ES-I3 (cell line): ENCODE data around the gene ILF3.

Experiments used
- H3K36me3 ChIP-seq: 2 replicates; pipeline ENCODE4 v1.6.1; 2013; ENCODE audit warnings: mild to moderate bottlenecking, low read length, control low read depth, moderate library complexity; ENCODE audit not compliant: insufficient read depth
- H3K4me1 ChIP-seq: 2 replicates; pipeline ENCODE4 v1.6.1; 2013; ENCODE audit warnings: mild to moderate bottlenecking, control low read depth, low read length; ENCODE audit not compliant: insufficient read depth
- H3K9ac ChIP-seq: 2 replicates; pipeline ENCODE4 v1.6.1; 2013; ENCODE audit warnings: low read depth, mild to moderate bottlenecking, low read length, moderate library complexity
- H3K9me3 ChIP-seq: 2 replicates; pipeline ENCODE4 v1.6.1; 2013; ENCODE audit warnings: mild to moderate bottlenecking, low read length, moderate library complexity; ENCODE audit not compliant: control insufficient read depth, insufficient read depth

ILF3 gene

GRCh38 chr19:10653732-10654609 lies at the start of gene ILF3:
TSS of gene ILF3 (plus strand) at chr19:10654346. CDS start at chr19:10670606, 16,260 bp downstream.
- Histone ChIP-seq H3K9ac (peak within 1 kb of the TSS; percentile 98), H3K36me3 (peaks cover 12% of the 10 kb centered on the region; the same call in 1 of the 2 replicates), H3K9me3 (no peaks in the 10 kb centered on the region), H3K4me1 (peaks cover 3% of the 10 kb centered on the region; the same call in 1 of the 2 replicates)

- Histone ChIP-seq H3K36me3 (no peaks in the 10 kb centered on the region), H3K4me1 (peaks cover 11% of the 10 kb centered on the region), H3K9me3 (peaks cover 3% of the 10 kb centered on the region; the same call in 1 of the 2 replicates), H3K9ac (no peak overlapping the region)
Observed at GRCh38 chr19:10604460-10604980, 49.6 kb upstream of the ILF3 start.

GRCh38 chr19:10611907-10612306 lies 42.2 kb upstream of the ILF3 start:
- Histone ChIP-seq H3K36me3 (no peaks in the 10 kb centered on the region), H3K4me1 (no peaks in the 10 kb centered on the region), H3K9ac (no peak overlapping the region), H3K9me3 (no peaks in the 10 kb centered on the region)

GRCh38 chr19:10612499-10613119 lies 41.5 kb upstream of the ILF3 start:
- Histone ChIP-seq H3K36me3 (no peaks in the 10 kb centered on the region), H3K9me3 (no peaks in the 10 kb centered on the region), H3K4me1 (no peaks in the 10 kb centered on the region), H3K9ac (no peak overlapping the region)

- Histone ChIP-seq H3K9me3 (no peaks in the 10 kb centered on the region), H3K36me3 (no peaks in the 10 kb centered on the region), H3K9ac (no peak overlapping the region), H3K4me1 (no peaks in the 10 kb centered on the region)
Observed at GRCh38 chr19:10615429-10616023, 38.6 kb upstream of the ILF3 start.

GRCh38 chr19:10617409-10618121 lies 36.6 kb upstream of the ILF3 start:
- Histone ChIP-seq H3K4me1 (no peaks in the 10 kb centered on the region), H3K36me3 (no peaks in the 10 kb centered on the region), H3K9me3 (no peaks in the 10 kb centered on the region), H3K9ac (no peak overlapping the region)

GRCh38 chr19:10618846-10619245 lies 35.3 kb upstream of the ILF3 start:
- H3K9ac ChIP-seq = no peak overlapping the region
- H3K9me3 ChIP-seq = no peaks in the 10 kb centered on the region
- no peaks in the 10 kb centered on the region for H3K4me1 ChIP-seq
- H3K36me3 ChIP-seq = no peaks in the 10 kb centered on the region

GRCh38 chr19:10620786-10621185 lies 33.4 kb upstream of the ILF3 start:
- Histone ChIP-seq H3K36me3 (no peaks in the 10 kb centered on the region), H3K9ac (no peak overlapping the region), H3K4me1 (no peaks in the 10 kb centered on the region), H3K9me3 (no peaks in the 10 kb centered on the region)

- Histone ChIP-seq H3K36me3 (no peaks in the 10 kb centered on the region), H3K4me1 (no peaks in the 10 kb centered on the region), H3K9me3 (no peaks in the 10 kb centered on the region), H3K9ac (no peak overlapping the region)
Observed at GRCh38 chr19:10621966-10622365, 32.2 kb upstream of the ILF3 start.

GRCh38 chr19:10624585-10624984 lies 29.6 kb upstream of the ILF3 start:
- no peaks in the 10 kb centered on the region for H3K9me3 ChIP-seq
- no peaks in the 10 kb centered on the region for H3K4me1 ChIP-seq
- peak overlapping the region; percentile 63; the same call in 1 of the 2 replicates for H3K9ac ChIP-seq
- 0 out of 2 replicates have a peak, but pooled peaks cover 2% of the 10 kb centered on the region for H3K36me3 ChIP-seq

GRCh38 chr19:10625003-10625761 lies 29.0 kb upstream of the ILF3 start, which contains the start of gene SLC44A2:
TSS of gene SLC44A2 (plus strand) at chr19:10625553. CDS start at chr19:10625634, 81 bp downstream.
- peak within 1 kb of the TSS; percentile 63 for H3K9ac ChIP-seq
- H3K36me3 ChIP-seq = peaks cover 2% of the 10 kb centered on the region; the same call in 1 of the 2 replicates
- no peaks in the 10 kb centered on the region for H3K4me1 ChIP-seq
- H3K9me3 ChIP-seq = no peaks in the 10 kb centered on the region

- no peaks in the 10 kb centered on the region for H3K4me1 ChIP-seq
- H3K9me3 ChIP-seq = no peaks in the 10 kb centered on the region
- peaks cover 2% of the 10 kb centered on the region; the same call in 1 of the 2 replicates for H3K36me3 ChIP-seq
- peak overlapping the region; percentile 63 for H3K9ac ChIP-seq
Observed at GRCh38 chr19:10625762-10626138, 28.4 kb upstream of the ILF3 start.

- no peaks in the 10 kb centered on the region for H3K9me3 ChIP-seq
- peaks cover 14% of the 10 kb centered on the region for H3K36me3 ChIP-seq
- no peak overlapping the region for H3K9ac ChIP-seq
- H3K4me1 ChIP-seq = no peaks in the 10 kb centered on the region
Observed at GRCh38 chr19:10631874-10632273, 22.3 kb upstream of the ILF3 start.
